GM18508 (cell line): ENCODE results near the gene PLEKHH1.

ENCODE experiments used
- ATAC-seq: cut with Tn5 transposase; IDR thresholded peaks from one replicate; pipeline ENCODE4 v1.9.1; 2021; ENCODE audit warnings: moderate number of reproducible peaks; ENCODE audit not compliant: insufficient read depth, unreplicated experiment

The PLEKHH1 gene

DNA sequence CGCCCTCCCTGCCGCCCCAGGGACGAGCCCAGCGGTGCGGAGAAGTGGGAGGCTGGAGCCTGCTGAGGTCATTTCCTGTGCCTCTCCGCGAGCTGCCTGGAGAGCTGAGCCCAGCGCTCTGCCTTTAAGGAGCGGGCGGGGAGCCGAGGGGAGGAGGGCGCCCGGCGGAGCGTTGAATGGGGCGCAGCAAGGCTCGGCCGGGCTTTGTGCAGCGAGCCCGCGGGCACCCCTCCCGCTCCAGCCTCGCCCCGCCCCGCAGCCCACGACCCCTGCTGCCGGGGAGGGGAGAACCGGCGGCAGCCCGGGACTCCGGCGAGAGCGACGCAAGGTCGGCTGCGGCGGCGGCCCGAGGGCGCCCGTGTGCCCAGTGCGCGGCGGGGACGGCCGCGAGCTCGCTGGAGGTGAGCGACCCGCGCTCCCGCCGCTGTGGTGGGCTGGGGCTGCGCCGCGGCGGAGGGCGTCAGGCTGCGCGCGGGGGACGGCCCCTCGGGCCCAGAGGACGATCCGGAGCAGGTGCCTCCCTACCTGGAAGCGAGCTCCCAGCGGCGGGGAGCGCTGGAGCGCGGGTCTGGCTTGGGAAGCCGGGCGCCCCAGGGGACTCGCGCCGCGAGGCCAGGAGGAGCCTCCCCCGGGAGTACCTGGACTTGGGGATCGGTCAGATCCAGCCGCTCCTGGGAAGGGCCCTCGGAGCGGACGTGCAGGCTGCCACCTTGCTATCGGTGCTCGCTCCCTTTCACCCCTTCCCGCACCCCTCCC lies at the start of gene PLEKHH1:
Gene PLEKHH1, plus strand, starts transcription at position 293 of the 756 bp plus-strand sequence. CDS start 8,578 bp downstream, outside the sequence.
- ATAC-seq = no peak

DNA sequence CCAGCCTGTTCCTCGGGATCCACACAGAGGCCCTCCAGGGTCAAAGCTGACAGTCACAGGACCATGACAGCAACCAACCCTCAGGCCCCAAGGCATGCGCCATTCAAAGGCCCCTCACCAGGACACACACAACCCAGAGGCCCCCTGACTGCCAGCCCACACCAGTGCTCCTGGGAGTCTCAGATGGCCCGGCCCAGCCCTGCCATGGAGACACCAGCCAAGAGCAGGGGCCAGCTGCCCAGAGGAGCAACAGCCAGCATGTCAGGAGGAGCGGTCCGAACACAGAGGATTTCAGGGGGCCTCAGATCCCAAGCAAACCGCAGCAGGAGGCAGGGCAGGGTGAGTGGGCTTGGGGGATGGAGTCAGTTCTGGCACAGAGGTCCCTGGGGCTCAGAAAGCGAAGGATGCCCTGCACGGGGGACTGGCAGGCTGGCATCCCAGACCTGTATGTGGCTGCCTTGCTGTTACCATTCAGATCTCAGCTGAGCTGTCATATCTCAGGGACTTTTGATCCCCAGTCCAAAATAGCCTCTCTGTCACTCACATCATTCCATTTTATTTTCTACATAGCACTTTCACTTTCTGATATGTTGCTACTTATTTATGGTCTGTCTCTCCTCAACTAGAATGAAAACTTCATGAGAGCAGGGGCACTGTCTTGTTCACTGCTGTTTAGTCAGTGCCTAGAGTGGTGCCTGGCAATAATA lies 49.4 kb upstream of the PLEKHH1 start:
- no peak for ATAC-seq

DNA sequence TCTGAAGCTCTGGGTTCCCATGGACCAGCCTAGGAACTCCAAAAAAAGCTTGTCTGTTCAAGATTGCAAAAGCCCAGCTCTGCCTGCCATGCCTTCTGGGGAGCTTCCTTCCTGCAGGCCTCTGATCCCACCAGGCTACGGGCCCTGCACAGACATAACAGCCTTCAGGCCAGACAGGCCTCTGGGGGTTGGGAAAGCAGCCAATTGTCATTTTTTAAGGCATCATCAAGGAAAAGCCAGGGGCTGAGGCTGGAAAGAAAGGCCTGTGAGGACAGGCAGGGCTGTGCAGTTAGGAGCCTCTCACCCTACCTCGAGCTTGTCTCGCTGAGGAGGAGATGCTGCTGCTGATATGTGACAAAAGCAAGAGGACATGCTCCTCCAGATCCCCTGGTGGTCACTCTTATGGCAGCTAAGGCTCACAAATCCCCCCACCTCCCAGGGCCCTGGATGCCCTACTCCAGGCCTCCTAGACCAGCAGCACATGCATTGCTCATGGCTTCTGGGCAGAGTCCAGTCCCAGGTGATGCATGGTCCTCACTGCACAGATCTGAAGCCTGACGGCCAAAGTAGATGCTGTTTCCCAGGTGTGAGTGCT lies 47.5 kb upstream of the PLEKHH1 start:
- ATAC-seq = no peak

DNA sequence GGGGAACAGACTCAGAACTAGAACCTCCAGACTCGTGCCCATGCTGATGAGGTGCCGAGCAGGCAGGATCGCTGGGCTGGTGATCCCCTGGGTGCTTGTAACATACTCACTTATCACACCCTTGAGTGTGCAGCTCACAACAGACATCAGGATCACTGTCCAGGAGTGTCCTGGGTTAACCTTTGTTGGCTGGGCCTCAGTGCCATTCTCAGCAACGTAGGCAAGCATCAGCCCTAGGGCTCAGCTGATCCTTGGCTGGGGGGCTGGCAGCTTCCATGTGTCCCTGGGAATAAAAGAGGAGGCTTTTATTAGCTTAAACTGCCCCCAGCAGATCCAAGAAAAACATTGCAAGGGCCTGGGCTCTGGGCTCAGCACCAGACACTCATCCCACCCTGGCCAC lies 46.2 kb upstream of the PLEKHH1 start:
- ATAC-seq = no peak

DNA sequence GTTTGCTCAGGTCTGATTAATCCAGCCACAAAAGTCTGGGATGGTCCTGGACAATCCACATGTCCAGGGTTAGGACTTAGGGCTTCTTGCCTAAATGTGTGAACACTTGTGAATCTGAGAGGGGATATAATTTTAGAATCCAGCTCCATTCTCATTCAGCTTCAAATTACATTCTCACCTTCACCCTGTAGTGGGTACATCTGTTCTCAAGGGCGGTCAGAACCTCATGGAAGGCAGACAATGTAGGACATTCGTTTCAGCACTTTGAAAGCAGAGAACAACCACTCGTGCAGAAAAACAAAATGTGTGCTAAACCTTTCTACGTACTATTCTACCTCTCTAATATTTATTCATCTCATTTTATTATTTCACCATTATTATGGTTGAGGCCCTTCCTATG lies 45.8 kb upstream of the PLEKHH1 start:
- ATAC-seq = no peak

GRCh38 chr14:67487937-67488893 lies 44.9 kb upstream of the PLEKHH1 start, which contains the start of gene TMEM229B:
TMEM229B (minus strand) TSS chr14:67488721; CDS start chr14:67473923, 14,798 bp downstream.
- ATAC-seq = peak; percentile 89

DNA sequence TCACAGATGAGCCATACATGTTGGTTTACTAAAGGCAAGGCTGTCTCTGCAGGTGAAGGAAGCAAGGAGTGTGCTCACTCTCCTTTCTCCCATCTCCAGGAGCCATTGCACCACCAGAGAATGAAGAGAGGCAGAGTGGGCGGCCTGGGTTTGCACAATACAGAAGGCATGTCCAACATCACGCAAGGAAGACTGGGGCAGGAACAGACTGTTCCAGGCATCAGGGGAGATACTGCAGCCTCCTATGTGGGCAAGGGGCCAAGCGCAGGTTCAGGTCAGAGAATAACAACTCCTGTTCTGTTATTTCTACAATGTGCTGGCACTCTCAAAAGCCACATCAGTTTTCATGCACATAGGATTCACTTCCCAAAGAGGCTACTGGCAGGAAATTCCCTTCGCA lies 42.9 kb upstream of the PLEKHH1 start:
- ATAC-seq = no peak

- ATAC-seq = no peak
These were observed 41.8 kb upstream of the PLEKHH1 start for GRCh38 chr14:67491285-67491684.

- no peak for ATAC-seq
These were observed 41.2 kb upstream of the PLEKHH1 start for GRCh38 chr14:67491741-67492507.

GRCh38 chr14:67492538-67492937 lies 40.6 kb upstream of the PLEKHH1 start:
- no peak for ATAC-seq

DNA sequence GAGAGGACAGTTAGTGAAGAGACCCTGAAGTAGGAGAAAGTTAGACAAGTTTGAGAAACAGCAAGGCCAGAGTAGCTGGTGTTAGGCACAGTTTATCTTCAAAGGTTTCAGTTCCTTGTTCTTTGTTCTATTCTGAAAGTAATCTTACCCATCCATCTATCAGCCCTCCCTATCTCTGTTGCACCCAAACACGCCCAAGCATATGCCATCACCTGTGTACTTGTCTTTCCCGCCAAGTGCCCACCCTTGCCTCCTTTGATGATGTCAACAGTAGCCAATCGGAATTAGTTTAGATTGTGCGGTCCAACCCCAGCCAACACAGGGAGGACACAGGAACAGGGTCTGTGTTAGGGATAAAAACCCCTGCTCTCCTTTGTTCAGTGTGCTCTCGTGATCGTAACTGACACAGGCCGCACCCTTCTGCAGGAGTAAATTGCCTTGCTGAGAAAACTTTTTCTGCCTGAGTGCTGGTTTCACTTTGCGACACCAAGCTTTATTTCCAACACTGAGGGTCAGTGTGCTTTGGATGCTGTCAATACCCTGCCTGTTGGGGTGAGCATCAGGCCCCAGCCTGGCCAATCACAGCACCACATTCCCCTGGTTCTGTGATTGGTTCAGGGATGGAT lies 39.9 kb upstream of the PLEKHH1 start:
- no peak for ATAC-seq

DNA sequence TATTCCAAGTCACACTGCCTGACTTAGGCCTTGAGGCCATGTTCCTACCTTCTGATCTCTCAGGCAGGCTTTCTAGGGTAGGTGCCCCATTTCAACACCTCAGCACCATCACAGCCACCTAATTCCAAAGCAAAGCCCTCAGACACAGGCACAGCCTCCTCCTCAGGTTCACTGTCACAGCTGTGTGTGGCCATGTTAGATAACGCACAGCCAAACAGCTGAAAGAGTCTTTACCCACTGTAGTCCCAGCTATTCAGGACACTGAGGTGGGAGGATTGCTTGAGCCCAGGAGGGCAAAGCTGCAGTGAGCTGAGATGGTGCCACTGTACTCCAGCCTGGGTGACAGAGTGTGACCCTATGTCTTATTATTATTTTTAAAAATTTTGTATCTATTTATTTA lies 37.3 kb upstream of the PLEKHH1 start:
- no peak for ATAC-seq

GRCh38 chr14:67497216-67497615 lies 35.9 kb upstream of the PLEKHH1 start:
- no peak for ATAC-seq

GRCh38 chr14:67497716-67498115 lies 35.4 kb upstream of the PLEKHH1 start:
- ATAC-seq = no peak

- no peak for ATAC-seq
These were observed 32.1 kb upstream of the PLEKHH1 start for GRCh38 chr14:67500981-67501380.

- ATAC-seq = no peak
These were observed 31.4 kb upstream of the PLEKHH1 start for GRCh38 chr14:67501670-67502069.

GRCh38 chr14:67502867-67503266 lies 30.2 kb upstream of the PLEKHH1 start:
- no peak for ATAC-seq

DNA sequence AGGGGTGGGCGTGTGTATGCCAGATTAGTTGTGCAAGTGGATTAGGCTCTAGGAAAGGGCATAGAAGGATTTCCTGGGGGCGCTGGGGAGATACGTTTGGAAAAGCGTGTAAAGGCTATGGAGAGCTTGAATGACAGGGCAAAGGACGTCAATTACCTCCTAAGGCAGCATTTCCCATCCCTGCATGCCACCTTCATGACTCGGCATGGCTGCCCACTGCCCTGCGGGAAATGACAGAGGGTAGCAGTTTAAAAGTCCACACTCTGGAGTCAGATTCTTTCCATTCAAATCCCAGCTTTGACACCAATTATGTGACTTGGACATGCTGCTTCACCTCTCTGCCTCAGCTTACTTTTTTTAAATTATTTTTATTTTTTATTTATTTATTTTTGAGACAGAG lies 29.8 kb upstream of the PLEKHH1 start:
- no peak for ATAC-seq

DNA sequence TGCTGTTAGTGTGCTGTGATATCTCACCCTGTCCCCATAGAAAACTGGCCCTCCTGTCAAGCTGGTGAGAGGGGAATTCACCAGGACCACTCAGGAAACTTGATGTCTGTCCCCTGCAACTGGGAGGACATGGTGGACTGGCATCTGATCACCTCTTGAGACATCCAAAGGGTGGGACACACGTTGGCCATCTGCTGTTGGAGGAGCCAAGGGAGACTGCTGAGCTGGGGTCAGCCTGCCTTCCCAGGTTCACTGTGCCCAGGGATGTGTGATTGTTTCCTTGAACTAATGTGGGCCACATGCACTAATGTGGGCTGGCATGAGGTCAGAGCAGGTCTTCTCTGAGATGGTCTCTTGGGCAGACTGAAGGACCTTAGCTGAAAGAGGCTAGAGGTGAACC lies 27.8 kb upstream of the PLEKHH1 start:
- no peak for ATAC-seq
